ENCODE results near the gene SHC1.

The SHC1 gene

DNA sequence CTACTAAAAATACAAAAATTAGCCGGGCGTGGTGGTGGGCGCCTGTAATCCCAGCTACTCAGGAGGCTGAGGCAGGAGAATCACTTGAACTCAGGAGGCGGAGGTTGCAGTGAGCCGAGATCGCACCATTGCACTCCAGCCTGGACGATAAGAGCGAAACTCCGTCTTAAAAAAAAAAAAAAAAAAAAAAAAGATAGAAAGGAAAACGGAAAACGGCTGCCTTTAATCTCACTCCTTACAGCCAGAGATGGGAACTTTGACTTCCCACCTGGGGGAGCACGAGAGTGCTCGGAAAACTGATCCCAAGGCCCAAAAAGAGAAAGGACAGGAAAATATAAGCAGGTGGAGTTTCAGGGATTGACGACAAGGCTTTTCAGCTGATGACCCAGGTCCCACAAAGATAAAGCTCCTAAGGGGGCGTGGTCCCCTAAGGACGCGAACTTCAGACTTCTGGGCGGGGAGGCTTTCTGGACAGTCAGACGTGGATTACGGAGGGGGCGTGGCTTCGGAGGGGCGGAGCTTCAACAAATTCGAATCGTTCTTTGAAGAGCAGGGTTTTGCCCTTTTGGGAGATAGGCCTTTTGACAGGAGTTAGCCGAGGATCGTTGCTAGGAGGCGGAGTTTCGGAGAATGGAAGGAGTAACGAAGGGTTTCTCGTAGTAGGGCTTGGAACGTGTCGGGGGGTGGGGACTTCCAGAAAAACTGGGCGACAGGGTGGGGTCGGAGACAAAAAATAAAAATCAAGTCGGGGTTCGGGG, 3.0 kb upstream of the SHC1 start:
- DNase-seq (ENCODE audit: low spot score), result peak; percentile 87

DNA sequence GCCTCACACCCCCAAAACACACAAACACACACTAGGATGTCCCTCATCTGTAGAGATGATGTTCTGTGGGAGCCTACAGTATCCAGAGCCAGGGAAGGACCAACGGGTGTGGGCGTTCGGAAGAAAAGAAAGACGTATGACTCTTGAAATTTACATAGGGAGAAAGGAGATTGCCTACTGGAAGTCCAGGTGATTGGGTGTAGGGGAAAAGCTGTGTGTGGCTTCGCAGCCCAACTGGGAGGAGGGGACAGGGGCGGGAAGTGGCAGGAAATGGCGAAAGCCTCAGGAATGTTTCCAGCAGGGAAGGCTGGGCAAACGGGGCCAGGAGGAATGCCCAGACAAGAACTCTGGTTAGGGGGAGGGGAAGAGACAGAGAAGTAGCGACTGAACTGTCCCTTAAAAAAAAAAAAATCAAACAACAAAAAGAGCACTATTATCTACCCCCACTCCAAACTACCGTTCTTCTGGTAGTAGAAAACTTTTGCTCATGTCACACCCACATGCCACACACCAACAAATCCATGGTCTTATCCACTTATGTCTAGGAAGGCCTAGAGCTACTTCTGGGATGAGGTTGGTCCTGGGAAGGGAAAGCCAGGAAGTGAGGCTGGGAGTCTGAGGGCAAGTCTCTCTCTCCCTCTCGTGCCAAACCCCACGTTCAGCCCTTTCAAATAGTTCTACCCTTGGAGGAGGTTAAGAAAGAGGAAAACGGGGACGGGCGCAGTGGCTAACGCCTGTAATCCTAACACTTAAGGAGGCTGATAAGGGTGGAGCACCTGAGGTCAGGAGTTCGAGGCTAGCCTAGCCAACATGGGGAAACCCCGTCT, 2.2 kb upstream of the SHC1 start:
- peak; percentile 87 for DNase-seq (ENCODE audit: low spot score)

DNA sequence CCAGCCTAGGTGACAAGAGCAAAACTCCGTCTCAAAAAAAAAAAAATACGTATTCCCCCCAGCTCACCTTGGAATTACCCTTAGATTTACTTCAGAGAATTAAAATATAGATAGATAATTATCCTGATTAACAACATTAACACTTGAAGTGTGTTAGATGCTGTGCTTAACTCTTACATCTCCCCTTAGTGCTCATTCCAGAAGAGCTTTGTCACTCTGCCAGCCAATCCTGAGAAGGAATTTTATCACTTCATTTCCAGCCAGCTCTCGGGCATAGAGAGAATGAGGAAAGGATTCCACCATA, 1.6 kb upstream of the SHC1 start:
- no peak for DNase-seq (ENCODE audit: low spot score)

DNA sequence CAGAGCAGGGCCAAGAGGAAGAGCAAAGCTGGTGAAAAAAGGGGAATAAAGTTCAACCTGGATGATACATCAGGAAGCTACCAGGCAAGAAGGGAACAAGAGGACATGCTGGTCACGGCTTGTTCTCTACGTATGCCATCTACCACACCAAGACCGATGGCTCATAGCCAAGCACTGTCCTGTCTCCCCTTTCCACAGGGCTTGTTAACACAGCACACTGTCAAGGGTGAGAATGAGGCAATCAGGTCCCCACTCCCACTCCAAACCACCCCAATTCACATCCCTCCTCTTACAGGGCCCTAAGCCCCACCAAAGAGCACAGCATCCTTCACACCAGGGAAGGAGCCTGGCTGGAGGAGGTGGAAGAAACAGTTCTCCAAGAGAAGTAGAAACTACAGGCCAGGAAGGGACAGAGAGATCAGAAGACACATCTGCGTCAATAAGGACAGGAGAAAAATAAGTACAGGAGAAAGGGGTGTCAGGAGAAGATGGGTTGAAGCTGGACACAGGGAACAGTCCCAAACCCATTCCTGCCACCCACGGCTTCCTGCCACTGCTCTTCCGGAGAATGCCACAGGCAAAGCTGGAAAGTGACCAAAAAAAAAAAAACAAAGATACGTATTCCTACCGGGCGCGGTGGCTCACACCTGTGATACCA, 923 bp upstream of the SHC1 start:
- DNase-seq (ENCODE audit: low spot score), result no peak

DNA sequence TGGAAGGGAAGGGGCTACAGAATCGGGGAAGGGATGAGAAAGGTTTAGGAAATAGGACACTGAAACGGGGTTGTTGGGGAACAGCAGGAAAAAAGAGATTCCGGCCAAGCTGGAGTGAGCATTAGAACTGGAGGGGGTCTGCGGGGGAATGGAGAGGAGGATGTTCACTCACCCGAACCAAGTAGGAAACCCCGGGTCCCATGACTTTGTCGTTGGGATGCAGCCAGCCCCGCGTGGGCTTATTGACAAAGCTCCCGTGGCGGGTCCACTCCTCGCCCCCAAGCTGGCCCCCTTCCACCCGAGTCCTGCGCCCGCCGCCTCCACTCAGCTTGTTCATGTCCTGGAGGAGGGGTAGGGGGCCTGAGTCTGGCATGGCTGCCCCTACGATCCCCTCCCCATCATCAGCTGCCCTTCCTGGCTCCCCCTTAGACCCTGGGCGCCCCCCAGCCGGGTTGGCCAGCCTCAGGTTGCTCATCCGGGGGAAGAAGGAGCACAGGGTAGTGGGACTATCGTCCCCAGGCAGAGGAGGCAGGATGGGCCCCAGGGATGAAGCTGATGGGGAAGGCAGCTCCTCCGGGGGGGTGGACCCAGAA, 591 bp downstream of the SHC1 start:
- DNase-seq (ENCODE audit: low spot score), result no peak

DNA sequence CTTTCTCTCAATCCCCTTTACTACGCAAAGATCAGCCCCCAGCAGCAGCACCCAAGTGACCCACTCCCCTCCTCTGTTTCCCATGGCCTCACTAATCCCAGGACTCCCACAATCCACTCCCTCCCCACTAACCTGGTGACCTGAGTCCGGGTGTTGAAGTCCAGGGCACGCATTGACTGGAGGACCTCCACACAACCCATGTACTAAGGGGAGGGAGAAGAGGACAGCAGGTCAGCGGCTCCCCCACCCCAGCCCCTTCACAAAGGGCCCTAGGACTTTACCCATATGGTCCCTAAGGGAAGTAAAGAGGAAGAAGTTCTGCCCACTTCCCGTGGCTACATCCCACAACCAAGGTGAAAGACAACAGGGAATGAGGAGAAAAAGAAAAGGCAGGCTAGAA, 1.3 kb downstream of the SHC1 start:
- DNase-seq (ENCODE audit: low spot score), result no peak

DNA sequence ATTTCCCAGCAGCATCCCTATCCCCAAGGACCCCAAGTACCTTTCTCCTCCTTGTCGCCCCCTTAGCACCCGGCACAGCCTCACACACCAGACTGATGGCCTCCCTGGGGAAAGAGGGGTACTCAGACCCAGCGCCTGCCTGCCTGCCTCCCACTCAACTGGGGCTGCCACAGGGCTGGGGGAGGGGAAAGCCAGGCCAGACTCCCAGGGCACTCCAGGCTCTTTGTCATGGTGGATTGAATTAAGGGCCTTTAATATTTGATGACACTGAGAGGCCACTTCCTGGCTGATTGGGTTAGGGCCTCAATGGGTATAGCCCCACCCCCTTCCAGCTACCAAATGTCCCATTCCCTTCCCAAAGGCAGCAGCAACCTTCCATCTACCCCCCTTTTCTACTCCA, 1.8 kb downstream of the SHC1 start:
- DNase-seq (ENCODE audit: low spot score), result no peak

DNA sequence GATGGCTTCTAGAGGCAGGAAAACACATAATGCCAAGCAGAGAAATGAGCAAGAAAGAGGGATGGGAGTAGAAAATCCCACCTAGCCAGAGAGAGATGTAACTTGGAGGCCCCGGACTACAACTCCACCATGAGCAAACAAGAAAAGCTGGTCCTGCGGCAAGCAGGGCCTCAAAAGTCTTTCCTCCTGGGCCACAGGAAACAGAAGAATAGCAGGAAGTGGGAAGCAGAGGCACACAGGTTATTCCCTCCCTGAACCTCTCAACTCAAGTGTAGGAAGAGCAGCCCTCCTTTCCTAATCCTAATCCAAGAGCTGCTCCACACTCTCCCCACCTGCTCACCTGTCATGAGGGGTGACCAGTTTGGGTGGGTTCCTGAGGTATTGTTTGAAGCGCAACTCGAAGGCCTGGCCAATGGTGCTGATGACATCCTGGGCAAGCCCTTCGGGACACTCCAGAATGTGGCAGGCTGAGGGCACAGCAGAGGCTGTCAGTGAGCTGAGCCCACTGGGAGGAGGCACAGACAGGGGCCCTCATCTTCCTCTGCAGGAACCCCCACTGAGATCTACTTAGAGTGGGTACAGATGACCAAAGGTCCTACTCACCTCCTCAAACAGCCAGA, 3.1 kb downstream of the SHC1 start:
- DNase-seq (ENCODE audit: low spot score), result no peak

DNA sequence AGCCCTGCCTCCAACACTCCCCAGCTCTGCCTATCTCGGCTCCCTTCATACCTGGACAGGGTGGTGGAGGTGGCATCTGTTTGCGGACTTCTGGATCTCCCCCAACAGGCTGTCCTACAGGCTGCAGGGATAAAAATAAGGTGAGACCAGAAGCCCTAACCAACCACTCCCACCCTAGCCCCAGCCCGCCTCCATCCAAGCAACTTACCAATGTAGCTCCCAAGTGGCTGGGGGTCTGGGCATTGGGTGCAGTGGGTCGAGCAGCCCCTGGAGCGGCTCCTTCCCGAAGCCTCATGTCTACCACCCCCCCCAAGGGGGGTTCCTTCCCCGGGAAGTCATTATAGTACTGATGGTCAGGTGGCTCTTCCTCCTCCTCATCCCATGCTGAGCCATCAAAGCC, 4.4 kb downstream of the SHC1 start:
- no peak for DNase-seq (ENCODE audit: low spot score)

DNA sequence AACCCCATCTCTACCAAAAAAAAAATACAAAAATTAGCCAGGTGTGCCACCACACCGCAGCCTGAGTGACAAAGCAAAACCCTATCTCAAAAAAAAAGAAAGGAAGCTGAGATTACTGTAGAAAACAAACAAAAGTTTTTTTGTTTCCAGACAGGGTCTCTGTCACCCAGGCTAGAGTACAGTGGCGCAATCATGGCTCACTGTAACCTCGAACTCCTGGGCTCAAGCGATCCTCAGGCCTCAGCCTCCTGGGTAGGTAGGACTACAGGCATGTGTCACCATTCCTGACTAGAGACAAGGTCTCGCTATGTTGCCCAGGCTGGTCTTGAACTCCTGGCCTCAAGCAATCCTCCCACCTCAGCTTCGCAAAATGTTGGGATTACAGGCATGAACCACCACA, 6.2 kb downstream of the SHC1 start:
- DNase-seq (ENCODE audit: low spot score), result no peak

DNA sequence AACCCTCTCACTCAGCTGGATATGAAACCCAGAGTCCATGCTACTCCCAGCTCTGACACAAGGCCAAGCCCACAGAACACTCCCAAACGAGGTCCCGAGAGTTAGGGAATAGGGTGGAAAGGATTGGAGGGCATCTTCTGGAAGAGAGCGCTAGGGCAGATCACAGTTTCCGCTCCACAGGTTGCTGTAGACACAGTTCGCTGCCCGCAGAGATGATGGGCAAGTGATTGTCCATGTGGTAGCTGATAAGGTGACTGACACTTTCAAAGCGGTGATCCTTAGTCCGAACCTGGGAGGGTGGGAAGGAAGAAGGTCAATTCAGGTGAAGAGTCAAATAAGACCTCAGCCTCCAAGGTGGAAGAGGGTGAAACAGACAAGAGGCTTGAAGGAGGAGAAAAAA, 6.9 kb downstream of the SHC1 start:
- no peak for DNase-seq (ENCODE audit: low spot score)

DNA sequence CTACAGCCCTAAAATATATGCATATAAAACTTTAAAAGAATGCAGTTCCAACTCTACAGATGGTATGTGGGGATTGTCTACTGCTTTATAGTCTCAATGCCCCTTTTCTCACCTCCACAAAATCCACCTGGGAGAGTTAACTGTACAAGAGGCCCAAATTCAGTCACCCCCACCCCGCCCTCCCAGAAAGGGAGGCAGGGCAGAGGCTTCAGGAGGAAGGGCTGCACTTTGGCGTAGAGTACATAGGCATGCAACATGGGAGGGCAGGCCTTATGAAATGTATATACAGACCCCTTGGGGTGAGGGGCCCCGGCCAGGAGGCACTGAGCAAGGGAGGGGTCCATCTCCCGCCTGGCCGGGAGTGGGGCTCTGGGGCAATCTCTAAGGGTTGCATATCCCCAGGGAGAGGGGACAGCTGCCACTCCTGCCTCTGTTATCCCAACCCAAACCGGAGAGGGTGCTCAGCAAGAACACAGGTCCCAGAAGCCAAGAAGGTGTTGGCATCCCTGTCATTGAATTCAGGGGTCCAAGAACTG, 7.7 kb downstream of the SHC1 start:
- no peak for DNase-seq (ENCODE audit: low spot score)

DNA sequence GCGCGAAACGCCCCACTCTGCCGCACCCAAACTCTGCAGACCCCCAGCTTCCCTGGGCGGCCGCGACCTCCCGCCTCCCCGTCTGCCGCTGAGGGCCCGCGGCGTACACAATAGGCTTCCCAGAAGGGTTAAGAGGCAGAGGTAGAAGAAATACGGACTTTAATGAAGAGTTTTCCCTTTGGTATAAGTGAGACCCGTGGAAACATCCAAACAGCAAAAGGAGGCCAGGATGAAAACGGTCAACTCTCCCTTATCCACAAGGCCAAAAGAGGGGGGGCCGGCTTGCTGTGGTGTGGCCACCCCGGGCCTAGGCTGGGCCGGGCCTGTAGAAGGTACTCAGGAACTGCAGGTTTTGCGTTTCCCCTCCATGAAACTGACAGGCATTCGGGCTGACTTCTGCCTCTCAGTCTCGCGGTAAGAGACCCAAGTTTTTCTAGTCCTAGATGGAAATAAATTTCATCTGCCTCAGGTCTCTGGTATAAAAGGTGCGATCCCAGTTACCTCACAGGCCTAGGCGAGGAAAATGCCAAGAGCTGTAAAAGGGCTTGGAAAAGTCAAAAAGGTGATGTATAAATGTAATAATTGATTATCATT, 8.3 kb downstream of the SHC1 start:
- DNase-seq (ENCODE audit: low spot score), result no peak

DNA sequence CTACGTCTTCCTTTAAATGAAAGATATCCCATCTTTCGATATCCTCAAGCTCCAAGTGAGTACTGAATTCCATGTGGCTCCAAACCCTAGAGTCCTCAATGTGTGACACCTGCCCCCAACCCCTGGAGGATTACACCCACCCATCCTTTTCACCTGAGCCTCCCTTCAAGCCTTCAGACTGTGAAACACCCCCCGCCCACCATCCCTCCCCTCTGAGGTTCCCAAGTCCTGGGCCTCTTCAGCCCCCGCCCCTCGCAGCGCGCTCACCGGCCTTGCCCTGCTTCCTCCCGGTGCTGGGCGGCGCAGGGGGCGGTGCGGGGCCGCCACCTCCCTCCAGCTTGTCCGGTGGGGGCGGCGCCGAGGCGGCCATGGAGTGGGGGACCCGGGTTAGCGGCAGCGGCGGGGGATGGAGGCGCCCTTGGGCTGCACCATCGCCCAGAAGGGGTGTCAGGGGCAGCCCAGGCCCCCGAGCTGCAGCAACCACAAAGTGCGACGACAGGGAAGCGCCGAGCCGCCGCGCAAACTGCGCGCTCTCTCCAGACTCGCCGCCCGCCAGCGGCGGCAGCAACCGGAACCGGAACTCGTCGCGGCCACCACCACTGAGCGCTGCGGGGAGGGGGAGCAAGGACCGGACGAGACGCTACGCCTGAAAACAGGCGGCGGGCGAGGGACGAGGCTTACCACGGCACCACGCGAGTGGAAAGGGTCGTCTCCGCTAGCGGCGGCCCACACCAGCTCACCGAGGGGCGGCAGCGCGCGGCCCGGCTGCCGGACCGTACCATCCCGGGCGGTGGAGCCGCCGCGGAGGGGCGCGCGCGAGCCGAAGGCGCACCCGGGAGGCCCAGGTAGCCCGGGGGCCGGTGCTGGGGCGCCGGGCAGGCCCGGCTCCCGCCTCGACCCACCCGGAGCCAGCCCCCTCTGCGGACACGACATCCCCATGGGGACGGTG, 9.1 kb downstream of the SHC1 start, which contains the start of gene PYGO2:
PYGO2 (minus strand) TSS at position 576 of the 949 bp plus-strand sequence; CDS start at position 370, 206 bp downstream.
- peak; percentile 78 for DNase-seq (ENCODE audit: low spot score)

DNA sequence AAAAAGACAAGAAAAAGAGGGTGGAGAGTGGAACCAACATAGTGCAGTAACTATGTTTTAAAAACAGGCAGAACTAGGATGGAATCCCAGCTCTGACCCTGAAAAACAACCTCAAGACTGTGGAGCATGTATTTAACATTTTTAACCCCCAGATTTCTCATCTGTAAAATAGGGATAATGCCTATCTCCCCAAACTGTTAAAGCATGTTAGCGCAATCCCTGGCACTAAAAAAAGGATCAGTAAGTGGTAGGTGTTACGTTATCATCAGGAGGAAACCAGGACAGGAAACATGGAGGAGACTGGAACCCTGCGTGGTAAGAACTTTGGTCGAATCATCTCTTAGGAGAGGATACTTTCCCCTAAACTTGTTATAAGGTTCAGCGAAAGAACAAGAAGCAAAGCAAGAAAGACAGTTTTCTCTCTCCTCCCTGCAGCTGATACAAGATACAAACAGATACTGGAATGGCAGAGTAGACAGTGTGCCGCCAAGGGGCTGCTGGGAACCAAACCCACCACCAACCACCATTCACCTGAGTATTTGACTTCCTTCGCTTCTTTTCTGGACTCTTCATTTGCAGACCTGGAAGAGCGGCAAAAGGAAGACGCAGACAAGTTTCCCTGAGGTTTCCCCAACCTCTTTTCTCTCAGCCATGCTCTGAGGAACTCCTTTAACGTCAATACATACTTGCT, 10.0 kb downstream of the SHC1 start:
- DNase-seq (ENCODE audit: low spot score), result no peak

DNA sequence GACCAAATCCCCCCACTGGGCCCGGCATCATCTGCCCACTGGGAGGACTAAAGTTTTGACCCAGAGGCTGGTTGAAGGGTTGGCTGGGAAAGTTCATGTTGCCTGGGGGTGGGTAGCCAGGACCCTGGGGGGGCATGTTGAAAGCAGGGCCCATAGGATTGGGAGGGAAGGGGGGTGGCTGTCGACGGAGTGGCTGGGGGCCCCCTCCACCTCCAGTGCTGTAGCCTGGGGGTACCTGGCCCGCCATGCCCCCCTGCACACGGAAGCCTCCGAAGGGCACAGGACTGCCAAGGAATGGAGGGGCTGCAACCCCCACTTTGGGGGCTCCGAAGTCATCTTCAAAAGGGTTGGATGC, 11.1 kb downstream of the SHC1 start:
- DNase-seq (ENCODE audit: low spot score), result no peak

DNA sequence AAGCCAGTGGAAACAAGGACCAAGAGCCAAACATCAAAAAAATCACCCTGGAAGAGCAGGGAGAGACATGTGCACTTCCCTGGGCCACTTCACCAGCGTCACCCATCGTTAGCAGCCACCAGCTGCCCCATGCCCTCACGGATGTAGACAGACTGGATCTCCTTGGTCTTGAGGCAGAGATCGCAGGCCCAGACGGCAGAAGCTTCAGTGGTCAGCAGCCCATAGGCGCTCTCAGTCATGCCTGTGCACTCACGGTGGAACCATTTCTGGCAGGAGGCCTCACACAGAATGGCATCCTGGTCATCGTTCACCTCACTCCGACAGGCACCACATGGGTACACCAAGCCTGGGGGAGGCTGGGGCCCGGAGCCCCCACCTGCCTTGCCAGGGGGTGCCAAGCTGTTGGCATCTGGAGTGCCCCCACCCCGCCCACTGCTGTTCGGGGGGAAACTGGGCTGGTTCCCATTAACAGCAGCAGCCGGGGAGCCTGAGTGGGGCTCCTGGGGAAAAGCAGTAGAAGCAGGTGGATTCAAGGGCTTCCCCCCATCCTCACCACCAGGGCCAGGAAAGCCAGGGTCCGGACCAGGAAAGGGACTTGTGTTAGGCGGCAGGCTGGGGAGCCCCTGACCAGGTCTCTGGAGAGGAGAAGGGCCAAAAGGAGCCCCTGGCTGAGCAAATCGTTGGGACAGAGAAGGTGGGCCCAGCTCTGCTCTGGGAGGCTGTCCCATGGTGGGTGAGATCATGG, 11.7 kb downstream of the SHC1 start:
- DNase-seq (ENCODE audit: low spot score), result no peak

DNA sequence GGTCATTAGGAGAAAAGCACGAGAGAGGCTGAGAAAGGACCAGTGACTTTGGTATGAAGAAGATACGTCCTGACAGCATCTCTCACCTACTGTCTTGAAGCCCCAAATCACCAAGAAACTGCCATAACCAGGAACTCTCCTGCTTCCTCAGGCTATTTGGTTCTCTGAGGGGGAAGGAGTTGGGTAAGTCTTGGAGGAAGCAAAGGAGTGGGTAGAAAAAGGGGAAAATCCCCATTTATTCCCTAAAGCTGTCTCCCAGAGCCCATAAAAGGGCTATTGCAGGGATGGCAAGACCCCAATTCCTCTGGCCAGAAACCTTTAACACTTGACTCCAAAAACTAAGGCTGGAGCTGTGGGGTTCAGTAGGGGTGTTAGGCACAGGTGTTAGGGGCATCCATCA, 12.5 kb downstream of the SHC1 start:
- no peak for DNase-seq (ENCODE audit: low spot score)

DNA sequence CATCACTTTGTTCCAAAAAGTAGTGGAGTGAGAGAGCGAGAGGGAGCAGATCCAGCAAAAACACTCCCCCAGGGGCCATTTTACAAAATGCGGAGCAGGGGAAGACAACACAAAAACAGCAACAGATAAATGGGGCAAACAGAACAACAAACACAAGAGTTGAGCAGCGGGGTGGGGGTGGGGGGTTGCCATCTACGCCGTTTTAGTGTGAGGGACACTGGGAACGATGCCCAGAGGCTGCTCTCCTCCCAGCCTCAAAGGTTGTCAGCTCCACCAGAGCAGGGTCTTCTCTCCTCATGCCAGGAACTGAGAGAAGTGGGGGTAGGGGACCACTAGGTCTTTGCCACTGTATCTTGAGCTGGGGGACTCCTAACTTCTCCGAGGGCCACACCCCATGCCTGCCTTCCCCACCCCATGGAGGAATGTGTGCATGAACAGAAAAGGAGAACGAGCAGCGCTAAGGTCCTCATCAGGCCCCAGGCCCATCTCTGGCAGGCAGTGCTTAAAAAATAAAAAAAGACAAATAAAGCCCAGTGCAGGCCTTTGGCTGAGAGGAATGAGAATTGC, 13.4 kb downstream of the SHC1 start:
- DNase-seq (ENCODE audit: low spot score), result no peak

Measured in AG08395 (cell line).